OCI-LY3 (cell line): Measurements from ENCODE around the gene SGCG.

ENCODE experiments used
- CTCF ChIP-seq: fragments of 200-600, 300-600 bp; sonication (generic); IDR thresholded peaks from 2 replicates; pipeline ENCODE4 v1.5.1; 2014; ENCODE audit warnings: antibody characterized with exemption, low read length, low read depth
- EZH2phosphoT487 ChIP-seq: fragments of 200-600 bp; shearing (Covaris generic); IDR thresholded peaks from 2 replicates; pipeline ENCODE4 v1.6.1; 2018; ENCODE audit warnings: antibody characterized with exemption, mixed run types, low read depth

GRCh38 chr13:23202383-23202782 is 21.6 kb downstream of the SGCG start:
- TF ChIP-seq CTCF (no peak), EZH2phosphoT487 (no peak)
